OCI-LY7 (cell line): ENCODE data around the gene SLC10A7.

Source experiments
- CTCF ChIP-seq: fragments of 200-600 bp; sonication (generic); conservative IDR thresholded peaks from 2 replicates; pipeline ENCODE4 v1.5.1; 2014; ENCODE audit warnings: mild to moderate bottlenecking, antibody characterized with exemption, low read length, moderate library complexity, mixed read lengths
- EZH2phosphoT487 ChIP-seq: fragments of 200-600 bp; sonication (generic); IDR thresholded peaks from 2 replicates; pipeline ENCODE4 v1.6.1; 2018; ENCODE audit warnings: low read depth, borderline replicate concordance, mild to moderate bottlenecking, mixed run types, antibody characterized with exemption, low read length, moderate library complexity, mixed read lengths

GRCh38 chr4:146507632-146508031, 14.1 kb downstream of the SLC10A7 start:
- TF ChIP-seq CTCF (no peak), EZH2phosphoT487 (no peak)
